ENCODE results near the gene IL37.

IL37 gene, protein sequence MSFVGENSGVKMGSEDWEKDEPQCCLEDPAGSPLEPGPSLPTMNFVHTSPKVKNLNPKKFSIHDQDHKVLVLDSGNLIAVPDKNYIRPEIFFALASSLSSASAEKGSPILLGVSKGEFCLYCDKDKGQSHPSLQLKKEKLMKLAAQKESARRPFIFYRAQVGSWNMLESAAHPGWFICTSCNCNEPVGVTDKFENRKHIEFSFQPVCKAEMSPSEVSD

DNA sequence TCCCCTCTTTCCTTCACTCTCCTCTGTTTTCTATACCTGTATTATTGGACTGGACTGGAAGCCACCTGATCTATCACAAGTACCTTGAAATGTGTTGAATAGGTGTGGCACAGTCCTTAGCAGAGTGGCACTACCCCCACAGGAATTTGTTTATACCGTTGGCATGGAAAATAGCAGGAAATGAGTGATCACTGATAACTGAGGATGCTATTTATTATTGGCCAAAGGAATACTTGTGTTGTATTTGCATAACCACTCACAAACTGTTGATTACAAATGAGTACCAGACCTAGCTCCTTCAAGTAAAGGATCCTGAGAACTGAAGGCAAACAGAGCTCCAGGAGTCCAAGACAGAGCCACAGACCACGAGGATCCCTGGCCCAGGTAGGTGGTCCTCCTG lies at the start of gene IL37:
Gene IL37 (plus strand): TSS at position 301 of the 400 bp plus-strand sequence. CDS start 1,848 bp downstream, outside the sequence.
- in situ Hi-C loops (cut with HindIII; ENCODE audit: low sequenced_read_pairs): no loop called here

DNA sequence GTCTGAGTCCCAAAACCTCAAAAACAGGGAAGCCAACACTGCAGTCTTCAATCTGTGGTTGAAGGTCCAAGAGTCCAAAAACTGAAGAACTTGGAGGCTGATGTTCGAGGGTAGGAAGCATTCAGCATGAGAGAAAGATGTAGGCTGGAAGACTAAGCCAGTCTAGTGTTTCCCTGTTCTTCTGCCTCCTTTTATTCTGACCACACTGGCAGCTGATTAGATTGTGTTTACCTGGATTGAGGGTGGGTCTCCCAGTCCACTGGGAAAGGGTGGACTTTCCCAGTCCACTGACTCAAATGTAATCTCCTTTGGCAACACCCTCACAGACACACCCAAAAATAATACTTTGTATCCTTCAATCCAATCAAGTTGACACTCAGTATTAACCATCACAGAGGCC lies 46.9 kb upstream of the IL37 start:
- in situ Hi-C loops (cut with HindIII; ENCODE audit: low sequenced_read_pairs): no loop called here

DNA sequence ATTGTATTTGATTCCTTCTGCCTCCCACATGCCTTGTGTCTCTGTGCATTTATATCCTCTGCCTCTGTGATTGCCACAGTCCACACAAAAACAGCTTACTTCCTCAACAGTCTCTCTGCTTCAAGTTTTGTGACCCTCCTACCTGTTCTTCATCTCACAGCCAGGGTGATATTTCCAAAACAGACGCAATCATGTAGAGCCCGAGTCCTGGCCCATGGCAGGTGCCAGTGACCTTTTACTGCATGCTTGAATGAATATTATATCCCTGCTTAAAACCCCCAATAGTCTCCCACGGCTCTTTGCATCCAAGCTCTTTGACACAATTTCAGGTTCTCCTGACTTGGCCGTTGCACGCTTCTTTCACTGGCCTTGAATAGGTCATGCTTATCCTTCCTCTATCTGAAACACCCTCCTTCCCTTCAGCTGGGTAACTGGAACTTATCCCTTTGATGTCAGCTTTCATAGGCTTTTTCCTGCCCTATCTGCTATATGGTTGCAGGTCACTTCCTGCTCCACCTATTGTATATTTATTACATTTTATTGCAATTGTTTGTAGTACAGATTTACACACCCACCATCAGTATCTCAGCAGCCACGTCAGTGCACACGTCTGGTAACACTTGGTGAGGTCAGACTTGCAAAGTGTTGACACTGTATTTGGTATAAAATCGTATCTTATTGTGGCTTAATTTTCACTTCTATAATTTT lies 44.7 kb upstream of the IL37 start:
- in situ Hi-C loops (cut with HindIII; ENCODE audit: low sequenced_read_pairs): no loop called here

DNA sequence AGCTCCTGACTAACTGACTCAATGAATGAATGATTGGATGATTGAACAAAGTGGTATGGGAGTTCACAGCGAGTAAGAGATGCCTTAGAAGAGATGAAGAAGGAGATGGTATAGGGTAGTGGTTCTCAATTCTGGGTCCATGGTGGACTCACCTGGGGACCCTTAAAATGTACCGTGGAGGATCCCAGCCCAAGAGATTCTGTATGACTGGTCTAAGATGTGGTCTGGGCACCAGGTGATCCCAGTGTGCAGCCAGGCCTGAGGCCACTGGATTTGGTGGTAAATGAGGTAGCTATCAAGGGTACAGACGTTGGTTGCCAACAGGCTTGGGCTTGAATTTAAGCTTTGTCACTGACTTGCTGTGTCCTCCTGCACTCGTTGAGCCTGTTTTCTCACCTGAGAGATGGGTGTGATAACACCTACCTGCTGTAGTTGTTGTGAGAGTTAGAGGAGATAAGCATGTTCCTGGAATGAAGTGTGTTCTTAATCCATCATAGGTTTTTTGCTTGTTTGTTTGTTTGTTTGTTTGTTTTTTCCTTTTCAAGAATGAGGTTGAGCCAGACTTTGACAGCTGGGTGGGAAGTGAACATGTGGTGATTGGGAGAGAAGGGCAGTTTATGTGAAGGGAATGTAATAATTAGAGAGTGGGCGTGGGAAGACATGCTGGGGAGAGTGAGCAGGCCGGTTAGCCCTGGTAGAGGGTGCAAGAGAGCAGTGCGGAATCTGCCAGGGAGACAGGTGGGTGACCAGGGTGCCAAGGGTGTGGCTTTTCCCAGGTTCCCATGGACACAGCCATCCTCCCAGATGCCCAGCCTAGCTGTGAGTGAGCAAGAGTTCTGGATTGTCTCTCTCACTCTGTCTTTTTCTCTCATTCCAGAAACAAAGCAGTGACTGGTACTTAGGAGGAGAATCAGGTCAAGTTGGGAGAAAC lies 43.0 kb upstream of the IL37 start:
- in situ Hi-C loops (cut with HindIII; ENCODE audit: low sequenced_read_pairs): no loop called here

DNA sequence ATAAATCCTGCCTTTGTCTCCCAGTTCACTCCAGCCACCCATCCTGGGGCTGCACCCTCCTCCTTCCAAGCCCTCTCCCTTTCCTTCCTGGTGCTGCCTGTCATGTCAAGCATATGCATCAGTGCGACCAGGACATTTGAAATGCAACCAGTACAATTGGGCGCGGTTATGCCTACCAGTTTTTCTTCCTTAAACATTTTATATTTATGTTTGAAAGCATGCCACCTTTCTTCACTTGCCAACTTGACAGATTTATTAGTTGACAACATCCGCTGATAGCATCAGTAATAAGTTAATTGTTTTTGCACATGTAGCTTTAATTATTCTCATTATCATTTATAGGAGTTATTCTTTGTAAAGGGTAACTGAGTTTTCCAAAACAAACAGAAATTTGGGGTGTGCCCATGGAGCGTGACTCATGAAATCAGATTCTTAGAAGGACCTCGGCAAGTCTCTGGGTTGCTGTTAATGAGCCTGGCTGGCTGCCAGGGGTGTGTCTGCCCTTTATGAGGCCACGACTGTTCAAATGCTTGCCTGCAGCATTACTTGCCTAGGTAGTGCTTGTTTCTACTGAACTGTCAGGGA lies 41.6 kb upstream of the IL37 start:
- in situ Hi-C loops (cut with HindIII; ENCODE audit: low sequenced_read_pairs): no loop called here

DNA sequence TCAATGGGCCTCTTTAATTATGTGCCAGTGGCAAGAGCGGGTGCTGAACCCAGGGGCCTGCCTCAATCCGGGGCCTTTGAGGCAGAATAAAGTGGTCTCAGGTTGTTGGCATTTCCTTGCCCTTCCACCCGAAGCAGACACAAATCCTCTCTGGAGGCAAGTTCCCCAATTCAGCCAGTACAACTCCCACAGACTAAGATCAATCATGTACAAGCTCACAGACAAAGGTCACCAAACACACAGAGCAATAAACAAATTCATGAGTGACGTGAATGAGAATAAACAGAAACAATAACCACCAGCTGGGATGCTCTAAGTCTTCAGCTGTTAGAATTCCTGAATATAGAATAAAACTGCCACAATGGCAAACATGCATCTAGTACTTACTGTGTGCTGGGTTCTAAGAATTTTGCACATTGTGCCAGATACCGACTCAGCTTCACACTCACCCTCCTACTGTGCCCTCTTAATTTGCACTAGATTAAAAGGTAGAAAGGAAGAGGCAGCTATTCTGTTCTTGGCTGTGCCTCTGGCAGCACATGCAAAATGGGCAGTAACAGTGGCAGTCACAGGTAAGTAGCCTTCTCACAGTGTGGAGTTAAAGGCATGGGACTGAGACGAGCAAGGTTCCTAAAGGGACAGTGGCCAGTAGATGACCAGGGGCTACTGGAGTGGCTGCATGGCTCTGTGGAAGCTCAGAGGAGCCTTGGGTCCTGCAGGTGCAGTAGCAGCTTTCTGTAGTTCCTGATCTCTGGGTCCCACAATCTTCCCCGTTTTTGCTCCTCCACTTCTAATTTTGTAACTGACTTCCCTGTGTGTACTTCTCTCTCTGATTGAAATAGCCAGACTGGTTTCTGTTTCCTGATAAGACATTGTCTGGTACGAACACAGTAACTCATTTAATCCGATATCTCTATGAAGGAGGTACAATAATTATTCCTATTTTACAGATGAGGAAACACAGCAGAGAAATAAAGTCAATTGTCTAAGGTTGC lies 39.8 kb upstream of the IL37 start:
- in situ Hi-C loops (cut with HindIII; ENCODE audit: low sequenced_read_pairs): no loop called here

DNA sequence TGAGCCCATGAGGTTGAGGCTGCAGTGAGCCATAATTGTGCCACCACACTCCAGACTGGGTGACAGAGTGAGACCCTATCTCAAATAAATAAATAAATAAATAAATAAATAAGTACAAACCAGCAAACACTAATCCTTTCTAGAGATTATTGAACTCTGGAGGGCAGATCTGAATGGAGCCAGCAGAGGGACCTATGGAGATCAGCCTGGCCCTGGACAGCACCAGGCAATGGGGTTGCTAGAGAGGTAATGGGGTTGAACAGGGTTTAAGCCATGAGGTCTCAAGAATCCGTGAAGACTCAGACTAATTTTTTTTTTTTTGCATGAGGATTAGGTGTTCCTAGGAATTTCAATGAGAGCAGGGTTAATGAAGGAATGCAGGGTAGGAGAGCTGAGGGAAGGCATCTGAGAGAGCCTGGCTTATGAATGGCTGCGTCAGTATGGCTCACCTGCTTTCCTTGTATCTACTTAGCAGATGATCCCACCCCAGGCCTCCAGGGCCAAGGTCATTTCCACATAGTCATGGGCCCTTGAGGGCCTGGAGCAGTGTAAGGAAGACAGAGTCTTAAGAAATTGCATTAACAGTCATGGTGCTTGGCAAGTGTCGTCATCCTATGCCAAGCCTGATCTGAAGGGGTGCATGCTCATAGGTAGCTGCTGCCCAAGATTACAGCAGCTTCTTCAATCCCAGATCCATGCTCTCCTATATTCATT lies 34.6 kb upstream of the IL37 start:
- in situ Hi-C loops (cut with HindIII; ENCODE audit: low sequenced_read_pairs): loop anchor here (5.0 kb wide), 2 partner anchors 61 to 129 kb away; no protein-coding TSS in a partner anchor

DNA sequence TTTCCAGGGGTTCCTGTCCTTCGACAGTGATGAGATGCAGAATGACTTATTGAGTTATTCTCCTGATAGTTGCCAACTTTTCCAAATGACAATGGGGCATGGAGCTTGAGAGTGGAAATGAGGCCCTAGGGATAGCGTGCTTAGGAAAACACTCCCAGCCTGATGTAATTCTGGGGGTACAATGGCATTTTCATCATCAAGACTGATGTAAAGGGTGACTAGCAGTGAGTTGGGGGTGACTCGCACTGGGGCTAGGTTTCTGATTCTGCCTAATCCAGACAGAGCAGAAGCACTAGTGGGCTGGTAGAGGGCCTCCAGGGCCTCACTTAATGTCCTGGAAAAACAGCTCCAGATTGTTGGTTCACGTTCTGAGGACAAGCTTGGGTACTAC lies 34.0 kb upstream of the IL37 start:
- in situ Hi-C loops (cut with HindIII; ENCODE audit: low sequenced_read_pairs): loop anchor here (5.0 kb wide), 2 partner anchors 60 to 130 kb away; no protein-coding TSS in a partner anchor

DNA sequence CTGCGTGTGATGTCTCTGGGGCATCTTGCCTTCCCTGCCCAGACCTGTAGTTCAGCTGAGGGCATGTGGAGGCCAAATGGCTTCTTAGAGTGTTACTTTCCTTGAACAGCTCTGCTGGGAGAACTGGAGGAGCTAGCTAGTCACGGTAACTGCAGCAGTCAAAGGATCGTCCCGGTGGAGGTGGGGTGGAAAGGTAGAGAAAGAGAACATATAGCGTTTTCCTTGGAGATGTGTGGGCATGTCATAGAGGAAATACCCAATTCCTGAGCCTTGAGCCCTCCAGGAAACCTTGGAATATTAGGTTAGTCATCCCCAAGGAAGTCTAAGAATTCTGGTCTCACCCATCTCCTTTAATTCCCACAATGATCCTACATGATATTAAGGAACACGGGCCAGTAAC lies 33.5 kb upstream of the IL37 start:
- in situ Hi-C loops (cut with HindIII; ENCODE audit: low sequenced_read_pairs): loop anchor here (5.0 kb wide), 2 partner anchors 60 to 130 kb away; no protein-coding TSS in a partner anchor

DNA sequence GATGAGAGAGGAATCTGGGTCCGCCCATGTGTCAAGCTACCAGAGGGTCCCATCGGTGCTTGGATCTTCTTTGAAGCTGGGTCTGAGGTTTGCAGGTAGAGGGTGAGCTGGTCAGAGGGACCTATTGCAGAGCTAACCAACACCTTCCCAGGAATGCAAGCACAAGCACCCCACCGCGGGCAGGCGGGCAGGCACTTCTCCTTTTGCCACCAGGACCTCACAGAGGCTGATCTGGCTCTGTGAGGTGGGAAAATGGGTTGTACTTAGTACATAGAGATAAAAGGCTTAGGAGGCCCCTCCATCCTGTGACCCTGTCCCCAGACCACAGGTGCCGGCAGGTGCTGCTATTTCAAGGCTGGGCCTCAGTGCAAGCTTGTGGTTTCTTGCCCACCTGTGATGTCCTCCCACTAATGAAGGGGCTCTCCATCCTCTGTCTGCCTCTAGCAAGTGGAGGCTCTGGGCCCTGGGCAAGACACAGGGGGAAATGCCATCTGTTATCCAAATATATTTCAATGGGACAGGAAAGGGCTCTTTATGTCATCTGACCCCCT lies 31.4 kb upstream of the IL37 start:
- in situ Hi-C loops (cut with HindIII; ENCODE audit: low sequenced_read_pairs): loop anchor here (5.0 kb wide), 2 partner anchors 58 to 132 kb away; no protein-coding TSS in a partner anchor

DNA sequence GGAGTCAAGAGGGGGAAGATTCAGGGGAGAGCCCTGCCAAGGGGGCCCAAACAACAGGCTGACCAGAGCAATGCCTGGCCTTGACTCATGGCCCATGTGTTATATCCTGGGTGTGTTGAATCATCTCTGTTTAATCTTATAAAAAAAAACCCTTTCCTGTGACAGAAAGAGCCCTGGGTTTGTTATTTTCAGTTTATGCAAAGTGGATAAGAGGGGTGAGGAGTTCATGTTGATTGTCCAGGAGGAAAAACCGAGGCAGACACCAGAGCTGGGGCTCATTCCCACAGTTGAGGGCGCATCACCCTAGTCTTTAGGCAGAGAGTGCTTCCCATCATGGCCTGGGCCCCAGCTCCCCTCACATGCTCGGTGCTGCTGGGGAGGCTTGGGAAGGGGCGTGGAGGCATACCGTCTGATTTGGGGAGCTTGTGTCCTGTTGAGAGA lies 30.9 kb upstream of the IL37 start:
- in situ Hi-C loops (cut with HindIII; ENCODE audit: low sequenced_read_pairs): no loop called here

DNA sequence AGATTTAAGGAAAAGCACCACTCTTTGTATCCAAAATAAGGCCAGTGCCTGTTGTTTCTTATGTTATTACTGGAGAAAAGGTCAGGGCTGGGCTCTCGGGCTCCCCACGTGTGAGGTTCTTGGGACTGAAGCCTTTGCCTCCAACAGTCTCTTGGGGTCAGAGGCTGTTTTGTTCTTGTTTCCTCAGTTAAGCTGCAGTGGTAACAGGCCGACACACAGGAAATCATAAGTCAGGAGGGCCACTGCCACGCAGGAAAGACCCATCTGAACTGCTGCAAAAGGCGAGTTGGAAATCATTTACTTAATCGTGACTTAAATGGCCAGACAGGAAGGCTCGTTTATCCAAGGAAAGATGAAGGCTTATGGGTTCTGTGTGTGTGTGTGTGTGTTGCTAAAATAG lies 30.3 kb upstream of the IL37 start:
- in situ Hi-C loops (cut with HindIII; ENCODE audit: low sequenced_read_pairs): no loop called here

DNA sequence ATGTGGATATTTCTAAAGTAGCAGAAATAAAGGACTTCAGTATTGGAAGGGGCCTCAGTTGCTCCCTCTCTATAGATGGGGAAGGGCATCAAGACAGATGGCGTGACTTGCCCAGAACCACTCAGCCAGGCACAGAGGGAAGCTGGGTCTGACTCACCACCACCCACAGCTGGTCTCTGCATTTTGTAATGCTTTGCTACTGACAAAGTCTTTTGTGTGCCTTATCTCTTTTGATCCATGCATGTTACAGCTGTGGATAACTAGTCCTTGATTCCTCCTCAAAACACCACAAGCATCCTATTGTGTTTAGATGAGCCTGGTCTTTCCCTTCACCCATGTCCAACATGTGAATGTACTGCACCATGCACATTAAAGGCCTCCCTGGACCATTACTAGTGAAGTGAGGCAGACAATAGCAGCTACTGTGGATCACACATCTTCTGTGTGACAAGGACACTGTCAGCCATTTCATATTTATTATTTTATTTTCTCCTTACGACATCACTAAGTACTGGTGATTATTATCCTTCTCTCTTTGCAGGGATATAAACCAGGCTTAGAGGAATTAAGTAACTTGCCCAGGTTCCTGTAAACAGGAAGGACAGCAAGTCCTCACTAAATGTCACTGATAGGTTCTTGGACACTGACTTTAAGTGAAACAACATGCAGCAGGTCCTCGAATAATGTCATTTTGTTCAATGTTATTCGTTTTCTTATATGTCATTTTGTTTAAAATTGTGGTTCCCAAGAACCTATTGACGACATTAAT lies 29.6 kb upstream of the IL37 start:
- in situ Hi-C loops (cut with HindIII; ENCODE audit: low sequenced_read_pairs): no loop called here

DNA sequence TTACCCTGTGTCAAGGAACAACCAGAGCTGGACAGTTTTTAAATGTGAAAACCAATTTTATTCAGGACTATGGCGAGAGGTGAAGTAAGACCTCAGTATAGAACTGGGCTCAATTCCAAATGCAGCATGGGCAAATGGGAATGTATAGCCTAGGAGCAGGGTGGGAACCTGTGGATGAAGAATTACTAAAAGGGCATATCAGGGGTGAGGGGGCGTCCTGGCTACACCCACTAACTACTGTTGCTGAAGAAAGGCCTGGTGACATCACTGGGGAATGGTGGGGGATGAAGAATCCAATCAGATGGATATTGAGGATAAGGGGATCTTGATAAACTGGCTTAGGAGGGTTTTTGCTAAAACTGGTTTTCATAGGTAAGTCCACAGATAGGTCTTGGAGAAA lies 27.3 kb upstream of the IL37 start:
- in situ Hi-C loops (cut with HindIII; ENCODE audit: low sequenced_read_pairs): no loop called here

DNA sequence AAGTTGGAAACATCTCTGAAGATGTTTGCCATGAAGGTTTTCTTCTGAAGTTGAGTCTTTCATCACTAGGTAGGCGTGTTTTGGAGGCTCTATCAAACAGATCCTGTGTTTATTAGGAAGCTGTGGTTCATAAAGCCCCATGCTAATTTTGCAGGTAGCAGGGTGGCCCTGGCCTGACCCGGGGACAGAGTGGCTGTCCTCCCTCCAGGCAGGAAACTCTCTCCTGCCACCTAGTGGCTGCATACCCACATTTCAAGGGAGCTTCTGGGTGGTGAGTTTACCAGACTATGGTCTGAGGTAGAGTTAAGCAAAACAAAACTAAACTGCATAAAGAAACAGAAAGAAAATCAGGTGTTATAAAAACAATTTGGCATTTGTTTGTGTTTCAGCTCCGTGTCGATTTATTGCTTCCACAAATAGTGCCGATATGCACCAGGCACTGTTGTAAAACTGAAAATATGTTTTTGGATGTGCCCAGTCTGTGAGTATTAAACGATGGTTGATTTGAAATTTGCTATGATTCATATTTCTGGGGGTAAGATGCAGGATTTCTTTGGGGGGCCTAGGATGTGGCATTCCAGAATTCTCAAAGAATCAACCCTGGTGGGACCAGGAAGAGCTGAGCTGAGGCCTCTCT lies 26.0 kb upstream of the IL37 start:
- in situ Hi-C loops (cut with HindIII; ENCODE audit: low sequenced_read_pairs): no loop called here

DNA sequence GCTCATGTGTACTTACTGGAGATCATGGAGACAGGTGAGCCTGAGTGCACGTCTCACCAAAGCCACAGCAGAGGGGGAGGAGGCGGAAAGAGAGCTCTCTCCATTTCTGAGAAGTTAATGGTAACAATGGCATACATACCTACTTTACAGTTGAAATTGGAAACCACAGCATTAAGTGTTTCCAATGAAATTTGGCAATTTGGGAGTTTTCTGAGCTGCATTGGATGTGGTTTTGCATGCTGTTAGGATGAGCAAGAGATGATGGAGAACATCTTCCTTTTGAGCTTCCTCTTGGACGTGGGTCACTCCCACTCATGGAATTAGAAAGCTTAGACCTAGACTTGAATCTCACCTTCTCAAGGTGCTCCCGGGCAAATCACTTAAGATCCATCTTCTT lies 25.5 kb upstream of the IL37 start:
- in situ Hi-C loops (cut with HindIII; ENCODE audit: low sequenced_read_pairs): no loop called here

DNA sequence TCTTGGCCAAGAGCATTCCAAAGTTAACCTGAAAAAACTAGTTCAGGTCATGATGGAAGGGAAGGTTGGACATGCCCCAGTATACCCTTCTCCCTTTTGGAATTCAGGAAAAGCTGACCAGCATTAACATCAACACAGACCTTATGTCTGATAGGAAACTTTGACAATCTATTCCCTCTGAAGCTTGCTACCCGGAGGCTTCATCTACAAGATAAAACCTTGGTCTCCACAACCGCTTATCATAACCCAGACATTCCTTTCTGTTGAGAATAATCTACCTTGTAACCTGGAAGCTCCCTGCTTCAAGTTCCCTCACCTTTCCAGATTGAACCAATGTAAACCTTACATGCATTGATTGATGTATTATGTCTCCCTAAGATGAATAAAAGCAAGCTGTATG lies 24.7 kb upstream of the IL37 start:
- in situ Hi-C loops (cut with HindIII; ENCODE audit: low sequenced_read_pairs): no loop called here

Data from DLD1 (cell line).